Stimulated activated CD4-positive, alpha-beta T cell treated with anti-CD3 and anti-CD28 coated beads, Interleukin-1b, Interleukin-23, amount 100 ng/mL, for 48 hours (primary cell): ENCODE measurements around the gene MSANTD1.

Source experiments
- DNase-seq: peaks from one replicate; pipeline ENCODE4 v3.0.0-alpha.2; 2020

Gene MSANTD1

GRCh38 chr4:3217266-3217665 lies 31.7 kb upstream of the MSANTD1 start:
- DNase-seq = no peak

- DNase-seq = no peak
These were observed 31.2 kb upstream of the MSANTD1 start for GRCh38 chr4:3217771-3218170.

GRCh38 chr4:3218824-3219760 lies 29.9 kb upstream of the MSANTD1 start:
- DNase-seq = no peak

- no peak for DNase-seq
These were observed 29.0 kb upstream of the MSANTD1 start for GRCh38 chr4:3219761-3220475.

- no peak for DNase-seq
These were observed 28.3 kb upstream of the MSANTD1 start for GRCh38 chr4:3220476-3221183.

GRCh38 chr4:3221184-3221494 lies 27.8 kb upstream of the MSANTD1 start:
- no peak for DNase-seq

- DNase-seq = no peak
These were observed 27.0 kb upstream of the MSANTD1 start for GRCh38 chr4:3221996-3222395.

GRCh38 chr4:3223346-3223745 lies 25.6 kb upstream of the MSANTD1 start:
- no peak for DNase-seq

- DNase-seq = no peak
These were observed 24.8 kb upstream of the MSANTD1 start for GRCh38 chr4:3223956-3224748.

- DNase-seq = no peak
These were observed 23.7 kb upstream of the MSANTD1 start for GRCh38 chr4:3225071-3225850.

GRCh38 chr4:3225936-3226335 lies 23.0 kb upstream of the MSANTD1 start:
- DNase-seq = no peak

- DNase-seq = no peak
These were observed 22.5 kb upstream of the MSANTD1 start for GRCh38 chr4:3226467-3226866.

GRCh38 chr4:3226944-3227343 lies 22.0 kb upstream of the MSANTD1 start:
- DNase-seq = no peak

- DNase-seq = no peak
These were observed 20.9 kb upstream of the MSANTD1 start for GRCh38 chr4:3227878-3228675.

GRCh38 chr4:3228881-3229280 lies 20.1 kb upstream of the MSANTD1 start:
- DNase-seq = no peak

- DNase-seq = no peak
These were observed 19.6 kb upstream of the MSANTD1 start for GRCh38 chr4:3229328-3229727.

- no peak for DNase-seq
These were observed 19.0 kb upstream of the MSANTD1 start for GRCh38 chr4:3229964-3230363.

- no peak for DNase-seq
These were observed 17.5 kb upstream of the MSANTD1 start for GRCh38 chr4:3231471-3231870.

GRCh38 chr4:3232001-3232400 lies 17.0 kb upstream of the MSANTD1 start:
- DNase-seq = no peak

GRCh38 chr4:3232871-3233271 lies 16.1 kb upstream of the MSANTD1 start:
- no peak for DNase-seq

- DNase-seq = no peak
These were observed 15.4 kb upstream of the MSANTD1 start for GRCh38 chr4:3233391-3234071.
